Thymus (tissue), 11 donors: ENCODE measurements around the gene PTCH2. TPM values are rescaled to one million over a fixed set of nuclear protein-coding genes. Genes with fewer than 3 reads are reported as not detected.
"Not testable (repeated sequence)": the region's sequence is repeated elsewhere in the genome, so short reads cannot be mapped to it uniquely, and the experiment has no call there.

Experiments used
- DNase-seq, 9 donors: peaks; one replicate each; pipeline ENCODE4 v3.0.0-alpha.2; 2013; ENCODE audit warnings: low spot score in 9 of 9, low read depth in 6 of 9, missing footprints in 1 of 9
- H3K27ac ChIP-seq, 2 donors: one replicate each; pipeline ENCODE4 v1.5.1; 2013; ENCODE audit warnings: control low read depth in 1 of 2, low read depth in 1 of 2, low read length in 1 of 2, mild to moderate bottlenecking in 1 of 2, moderate library complexity in 1 of 2
- H3K27me3 ChIP-seq, 2 donors: one replicate each; pipeline ENCODE4 v1.5.1; 2013; ENCODE audit warnings: low read length in 1 of 2; ENCODE audit not compliant: control insufficient read depth in 2 of 2, insufficient read depth in 1 of 2
- H3K36me3 ChIP-seq, 2 donors: one replicate each; pipeline ENCODE4 v1.5.1; 2013; ENCODE audit warnings: low read length in 1 of 2, mild to moderate bottlenecking in 1 of 2, moderate library complexity in 1 of 2; ENCODE audit not compliant: control insufficient read depth in 2 of 2, insufficient read depth in 2 of 2
- H3K4me1 ChIP-seq, 2 donors: one replicate each; pipeline ENCODE4 v1.5.1; 2013; ENCODE audit warnings: low read length in 2 of 2; ENCODE audit not compliant: control insufficient read depth in 2 of 2, insufficient read depth in 2 of 2
- H3K4me3 ChIP-seq, 2 donors: one replicate each; pipeline ENCODE4 v1.5.1; 2013; ENCODE audit warnings: low read length in 2 of 2, control low read depth in 1 of 2, mild to moderate bottlenecking in 1 of 2
- H3K9me3 ChIP-seq, 2 donors: one replicate each; pipeline ENCODE4 v1.5.1; 2013; ENCODE audit warnings: low read length in 1 of 2, mild to moderate bottlenecking in 1 of 2; ENCODE audit not compliant: control insufficient read depth in 2 of 2, insufficient read depth in 1 of 2
- whole genome bisulfite sequencing: extraction: QIAGEN DNeasy Blood & Tissue Kit; methylation state at CpG from one replicate; pipeline ENCODE4 v1.1.7; 2013; 5-methylcytosine and 5-hydroxymethylcytosine counted together
- polyA plus RNA-seq: library from polyadenylated mRNA; stranded (reverse); fragments of 200-250 nt; gene quantifications from one replicate; pipeline ENCODE4 v1.2.3, GENCODE V29; 2013
- total RNA-seq: library from RNA; stranded (reverse); fragments of 120-200 nt; gene quantifications from one replicate; pipeline ENCODE4 v1.2.4, GENCODE V29; 2013
- donor health status: healthy.

Gene PTCH2
- total and polyA plus RNA-seq, 2 donors = 0.33 to 0.91 TPM

- WGBS = 50% methylated on average over 24 of the region's 24 CpGs
- peaks cover 0 to 18% of the 10 kb centered on the region in 2 donors for H3K4me1 ChIP-seq
- no peak overlapping the region for H3K27ac ChIP-seq
- H3K9me3 ChIP-seq = no peaks in the 10 kb centered on the region
- no peak for DNase-seq
- no peak overlapping the region for H3K4me3 ChIP-seq
- no peaks in the 10 kb centered on the region for H3K27me3 ChIP-seq
- no peaks in the 10 kb centered on the region for H3K36me3 ChIP-seq
These were observed 16.5 kb downstream of the PTCH2 start for GRCh38 chr1:44826375-44827196.

GRCh38 chr1:44824392-44824791 lies 18.7 kb downstream of the PTCH2 start:
- H3K36me3 ChIP-seq, H3K4me3 ChIP-seq, DNase-seq, H3K27me3 ChIP-seq, H3K9me3 ChIP-seq, H3K27ac ChIP-seq: not testable (repeated sequence)
- WGBS = over 99% methylated on average over 6 of the region's 6 CpGs
- peaks cover 3 to 20% of the 10 kb centered on the region in 2 donors for H3K4me1 ChIP-seq

GRCh38 chr1:44822981-44823451 lies 20.0 kb downstream of the PTCH2 start:
- no peaks in the 10 kb centered on the region for H3K27me3 ChIP-seq
- DNase-seq = no peak
- no peak overlapping the region for H3K27ac ChIP-seq
- H3K36me3 ChIP-seq = no peaks in the 10 kb centered on the region
- WGBS = 98% methylated on average over 15 of the region's 15 CpGs
- H3K4me3 ChIP-seq = no peak overlapping the region
- no peaks in the 10 kb centered on the region for H3K9me3 ChIP-seq
- H3K4me1 ChIP-seq = peaks cover 3 to 26% of the 10 kb centered on the region in 2 donors

- Histone ChIP-seq H3K36me3 (no peaks in the 10 kb centered on the region), H3K4me3 (no peak overlapping the region), H3K9me3 (no peaks in the 10 kb centered on the region), H3K27me3 (no peaks in the 10 kb centered on the region), H3K27ac (no peak overlapping the region), H3K4me1 (peaks cover 3 to 26% of the 10 kb centered on the region in 2 donors)
- WGBS = 97% methylated on average over 6 of the region's 6 CpGs
- no peak for DNase-seq
These were observed 20.8 kb downstream of the PTCH2 start for GRCh38 chr1:44822131-44822701.

- Histone ChIP-seq H3K36me3 (no peaks in the 10 kb centered on the region), H3K4me3 (no peak overlapping the region), H3K9me3 (no peaks in the 10 kb centered on the region), H3K4me1 (peaks cover 3 to 19% of the 10 kb centered on the region in 2 donors), H3K27ac (no peak overlapping the region), H3K27me3 (no peaks in the 10 kb centered on the region)
- WGBS = 97% methylated on average over 9 of the region's 9 CpGs
- no peak for DNase-seq
These were observed 21.8 kb downstream of the PTCH2 start for GRCh38 chr1:44821240-44821715.

- Histone ChIP-seq H3K36me3 (no peaks in the 10 kb centered on the region), H3K4me3 (peak overlapping the region; percentile 71 to 83), H3K27me3 (no peaks in the 10 kb centered on the region), H3K9me3 (no peaks in the 10 kb centered on the region), H3K4me1 (peaks cover 3 to 19% of the 10 kb centered on the region in 2 donors), H3K27ac (peak overlapping the region; percentile 96 to 99)
- WGBS = 30% methylated on average over 25 of the region's 25 CpGs
- no peak for DNase-seq
These were observed 22.5 kb downstream of the PTCH2 start for GRCh38 chr1:44820328-44821239.

GRCh38 chr1:44819608-44820327 lies 23.3 kb downstream of the PTCH2 start:
- H3K27me3 ChIP-seq = no peaks in the 10 kb centered on the region
- H3K4me3 ChIP-seq = peak overlapping the region; percentile 71 to 83
- no peaks in the 10 kb centered on the region for H3K36me3 ChIP-seq
- peak overlapping the region; percentile 96 to 99 for H3K27ac ChIP-seq
- H3K9me3 ChIP-seq = no peaks in the 10 kb centered on the region
- H3K4me1 ChIP-seq = peaks cover 3 to 22% of the 10 kb centered on the region in 2 donors
- WGBS = under 1% methylated on average over 33 of the region's 33 CpGs
- DNase-seq = peak; percentile 67 to 92 (median 86)

GRCh38 chr1:44819196-44819607 lies 23.9 kb downstream of the PTCH2 start:
- Histone ChIP-seq H3K27me3 (no peaks in the 10 kb centered on the region), H3K27ac (peak overlapping the region; percentile 96 to 99), H3K36me3 (no peaks in the 10 kb centered on the region), H3K9me3 (no peaks in the 10 kb centered on the region), H3K4me3 (peak overlapping the region; percentile 71 to 83), H3K4me1 (peaks cover 4 to 27% of the 10 kb centered on the region in 2 donors)
- no peak for DNase-seq
- 1% methylated on average over 13 of the region's 13 CpGs for WGBS
